GM12878 (cell line): ENCODE data around the gene SRA1. TPM values are rescaled to one million over a fixed set of nuclear protein-coding genes. Genes with fewer than 3 reads are reported as not detected.

Source experiments
- ATAC-seq: fragments of 200-7000 bp; cut with Tn5 transposase; 3 replicates; pipeline ENCODE4 v1.9.1; 2020; ENCODE audit warnings: mild to moderate bottlenecking, moderate library complexity
- BruUV-seq: library from RNA; stranded (reverse); fragments of 400-500 nt; replicated peaks from 2 replicates; lab custom pipeline; 2021; lab: Mats Ljungman, UMichigan
- CTCF ChIA-PET: fragments of 300-600 bp; sonication (Branson Sonifier 250); formaldehyde crosslinking; extraction: SDS; loops from one replicate; lab custom pipeline; 2021; ENCODE audit warnings: inconsistent platforms; lab: Yijun Ruan, JAX
- POLR2A ChIA-PET: fragments of 350-600 bp; formaldehyde crosslinking; extraction: SDS; loops from one replicate; lab custom pipeline; 2021; ENCODE audit warnings: inconsistent platforms; lab: Charles Lee
- RAD21 ChIA-PET: fragments of 300-600 bp; sonication (Branson Sonifier 250); formaldehyde crosslinking; loops from one replicate; lab custom pipeline; 2023; ENCODE audit warnings: antibody characterized with exemption; ENCODE audit not compliant: unreplicated experiment; lab: Charles Lee
- SMC1A ChIA-PET: fragments of 300-600 bp; sonication (Branson Sonifier 250); formaldehyde crosslinking; loops from one replicate; lab custom pipeline; 2023; ENCODE audit not compliant: unreplicated experiment, uncharacterized antibody; lab: Charles Lee
- DNase-seq: peaks from one replicate; pipeline ENCODE4 v3.0.0-alpha.2; 2011; ENCODE audit warnings: low read depth, low spot score
- FAIRE-seq: peaks from 3 replicates; lab custom pipeline; 2011; peaks lifted over from hg19 to GRCh38; lab: Jason Lieb, UNC
- H2AFZ ChIP-seq: 2 replicates; pipeline ENCODE4 v1.6.0; 2011; ENCODE audit warnings: low read depth, low read length, control low read depth; ENCODE audit not compliant: control insufficient read depth
- H3K27ac ChIP-seq: 2 replicates; pipeline ENCODE4 v1.5.1; 2011; ENCODE audit warnings: control low read depth; ENCODE audit not compliant: control insufficient read depth, insufficient read depth
- H3K27me3 ChIP-seq, 2 experiments: replicated peaks in 1 of 2; 2 replicates each; pipeline versions ENCODE4 v1.6.0 to v1.6.1; 2011; ENCODE audit warnings: low read length in 1 of 2; ENCODE audit not compliant: control insufficient read depth in 2 of 2, insufficient read depth in 2 of 2
- H3K36me3 ChIP-seq, 2 experiments: 2 replicates each; pipeline ENCODE4 v1.5.1; 2011; ENCODE audit warnings: low read length in 1 of 2; ENCODE audit not compliant: control insufficient read depth in 2 of 2, insufficient read depth in 2 of 2
- H3K4me1 ChIP-seq: 2 replicates; pipeline ENCODE4 v1.6.1; 2011; ENCODE audit warnings: mild to moderate bottlenecking, low read length, moderate library complexity, mixed read lengths; ENCODE audit not compliant: control insufficient read depth, insufficient read depth
- H3K4me2 ChIP-seq: 2 replicates; pipeline ENCODE4 v1.6.0; 2011; ENCODE audit warnings: control low read depth; ENCODE audit not compliant: control insufficient read depth, insufficient read depth
- H3K4me3 ChIP-seq: fragments of 200-600 bp; sonication (generic); 2 replicates; pipeline ENCODE4 v1.5.1; 2016
- H3K79me2 ChIP-seq: 2 replicates; pipeline ENCODE4 v1.6.0; 2011; ENCODE audit warnings: low read length; ENCODE audit not compliant: control insufficient read depth, insufficient read depth
- H3K9ac ChIP-seq: 2 replicates; pipeline ENCODE4 v1.8.0; 2011; ENCODE audit warnings: low read length, control low read depth, mixed read lengths; ENCODE audit not compliant: control insufficient read depth, insufficient read depth
- H3K9me3 ChIP-seq: replicated peaks from 3 replicates; pipeline ENCODE4 v1.5.1; 2011; ENCODE audit warnings: mild to moderate bottlenecking, low read length; ENCODE audit not compliant: control insufficient read depth, insufficient read depth
- H4K20me1 ChIP-seq: 2 replicates; pipeline ENCODE4 v1.6.0; 2011; ENCODE audit not compliant: control insufficient read depth, insufficient read depth
- BACH1 ChIP-seq: fragments of 450-650 bp; IDR thresholded peaks from 2 replicates; pipeline ENCODE4 v1.6.1; 2017; ENCODE audit warnings: mild to moderate bottlenecking, borderline replicate concordance
- IKZF2 ChIP-seq, 2 experiments: fragments of 450-650 bp; IDR thresholded peaks; 2 replicates each; pipeline ENCODE4 v1.6.1; 2017; ENCODE audit warnings: mild to moderate bottlenecking in 2 of 2, moderate library complexity in 2 of 2
- KAT2A ChIP-seq: conservative IDR thresholded peaks from 2 replicates; pipeline ENCODE4 v1.6.1; 2011; ENCODE audit warnings: low read depth, low read length; ENCODE audit not compliant: control insufficient read depth
- KLF5 ChIP-seq: fragments of 450-650 bp; IDR thresholded peaks from 2 replicates; pipeline ENCODE4 v1.6.1; 2014; ENCODE audit warnings: mild to moderate bottlenecking; ENCODE audit not compliant: partially characterized antibody
- MEF2B ChIP-seq: fragments of 450-650 bp; IDR thresholded peaks from 2 replicates; pipeline ENCODE4 v1.6.1; 2018; ENCODE audit warnings: mild to moderate bottlenecking, moderate library complexity; ENCODE audit not compliant: partially characterized antibody, poor library complexity, severe bottlenecking
- MYB ChIP-seq: fragments of 150-350 bp; IDR thresholded peaks from 2 replicates; pipeline ENCODE4 v1.6.1; 2014; ENCODE audit warnings: mild to moderate bottlenecking, low read depth, low read length, borderline replicate concordance
- RCOR1 ChIP-seq: conservative IDR thresholded peaks from 2 replicates; pipeline ENCODE4 v1.6.1; 2012; ENCODE audit warnings: low read depth, low read length, improper control_type of control experiment
- SMAD5 ChIP-seq: IDR thresholded peaks from 2 replicates; pipeline ENCODE4 v1.6.1; 2016; ENCODE audit warnings: antibody characterized with exemption, low read depth
- ZSCAN29 ChIP-seq: fragments of 450-650 bp; IDR thresholded peaks from 2 replicates; pipeline ENCODE4 v1.6.1; 2017; ENCODE audit warnings: mild to moderate bottlenecking, moderate library complexity
- WGBS: methylation state at CpG from one replicate; pipeline ENCODE4 v1.1.6; 2016; ENCODE audit warnings: low lambda C conversion rate; ENCODE audit not compliant: insufficient replicate concordance, insufficient coverage; ENCODE audit errors: missing lambda C conversion rate; 5-methylcytosine and 5-hydroxymethylcytosine counted together
- in situ Hi-C: fragments of 300-500 bp; cut with MboI; formaldehyde crosslinking; loops from 9 replicates; pipeline ENCODE4 v1.14.3; 2018; ENCODE audit warnings: mixed read lengths
- intact Hi-C: fragments of 100-400 bp; cut with micrococcal nuclease; formaldehyde crosslinking; loops from one replicate; pipeline ENCODE4 v1.14.2; 2022; ENCODE audit not compliant: unreplicated experiment
- polyA plus RNA-seq, 11 experiments: library from polyadenylated mRNA; depleted of rRNA in 4 of 11; unstranded in 6 of 11; stranded (reverse) in 5 of 11; fragments of >200 nt; fragmentation: Nextera tagmentation in 4 of 11; fragmentation: Illumina TruSeq in 1 of 11; extraction: Ambion mirVana in 4 of 11; extraction: Trizol in 1 of 11; gene quantifications; 1 replicate in 1 of 11; 2 replicates in 10 of 11; pipeline versions ENCODE4 v1.2.1 to v1.2.3, GENCODE V29; 2011 to 2016; ENCODE audit warnings: inconsistent platforms in 2 of 11, missing spikeins in 2 of 11, low read depth in 1 of 11
- total RNA-seq, 4 experiments: library from RNA; depleted of rRNA in 3 of 4; stranded (reverse); fragments of >200 nt in 3 of 4; fragmentation: Illumina TruSeq in 1 of 4; extraction: Trizol in 1 of 4; gene quantifications; 2 replicates each; pipeline versions ENCODE4 v1.2.1 to v1.2.3, GENCODE V29; 2013 to 2021
- TF ChIP-seq, protein P1 (sequence below): IDR thresholded peaks from 2 replicates; pipeline ENCODE4 v1.6.1; 2011; ENCODE audit warnings: borderline replicate concordance, low read depth, mild to moderate bottlenecking, moderate library complexity, low read length; ENCODE audit not compliant: insufficient read depth, poor library complexity, severe bottlenecking
- TF ChIP-seq, protein P2 (sequence below): fragments of 450-650 bp; IDR thresholded peaks from 2 replicates; pipeline ENCODE4 v1.6.1; 2017; ENCODE audit warnings: mild to moderate bottlenecking, moderate library complexity

Gene SRA1
- total and polyA plus RNA-seq, 10 of the 15 experiments (the other 5 are each of a cell fraction or from before 2014, with no cell fraction given), result 35.3 to 127 (median 56.1) TPM

DNA sequence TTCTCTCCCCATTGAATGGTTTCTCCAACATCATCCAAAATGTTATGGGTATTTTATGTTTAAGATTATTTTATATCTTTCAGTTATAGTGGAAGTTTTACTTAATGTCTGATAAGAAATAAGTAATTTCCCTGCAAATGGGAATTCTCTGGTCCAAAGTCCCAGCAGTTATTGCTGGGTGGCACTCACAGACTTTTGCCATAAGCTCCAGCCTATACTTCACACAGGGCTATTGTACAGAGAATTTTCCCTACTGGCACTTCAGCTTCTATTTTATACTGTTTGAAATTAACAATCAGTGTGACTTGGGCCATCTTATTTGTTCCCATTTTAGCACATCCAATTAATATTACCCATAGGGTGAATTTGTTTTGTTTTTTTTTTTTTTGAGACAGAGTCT is 42.8 kb upstream of the SRA1 start (continued):
- no peak for TF ChIP-seq RCOR1
- TF ChIP-seq KAT2A, result no peak
- no peak for TF ChIP-seq MYB

DNA sequence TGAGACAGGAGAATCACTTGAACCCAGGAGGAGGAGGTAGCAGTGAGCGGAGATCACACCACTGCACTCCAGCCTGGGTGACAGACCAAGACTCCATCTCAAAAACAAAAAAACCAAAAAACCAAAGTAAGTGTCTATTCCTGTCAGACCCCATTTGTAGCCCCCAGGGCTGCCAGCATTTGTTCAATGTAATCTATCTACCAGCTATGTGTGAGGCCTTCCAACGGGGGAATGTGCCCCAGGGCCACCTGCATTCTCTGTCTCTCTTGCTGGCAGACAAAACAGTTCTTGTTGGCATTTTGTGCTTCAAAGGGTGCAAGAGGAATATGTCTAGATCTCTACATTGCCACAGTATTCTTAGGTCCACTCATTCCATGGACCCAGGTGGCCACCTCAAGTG is 41.6 kb upstream of the SRA1 start:
- intact Hi-C loops, result no loop called here

DNA sequence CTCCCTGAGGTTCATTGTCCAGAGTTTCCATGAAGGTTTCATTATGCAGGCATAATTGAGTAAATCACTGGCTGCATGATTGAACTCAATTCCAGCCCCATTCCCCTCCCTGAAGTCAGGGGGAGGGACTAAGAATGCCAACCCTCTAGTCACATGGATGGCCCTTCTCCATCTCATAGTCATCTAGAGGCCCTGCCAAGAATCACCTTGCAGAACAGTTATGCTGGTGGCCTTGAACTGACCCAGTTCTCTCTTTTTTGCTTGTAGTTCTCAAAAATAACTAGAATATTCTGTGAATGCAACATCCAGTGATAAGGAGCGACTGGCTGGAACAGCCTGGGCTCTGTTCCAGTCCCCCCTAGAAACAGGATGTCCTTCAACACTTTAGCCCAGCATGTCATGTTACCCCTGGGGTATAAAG is 39.1 kb upstream of the SRA1 start:
- H3K36me3 ChIP-seq, result no peaks in the 10 kb centered on the region
- no peak overlapping the region for H3K4me3 ChIP-seq
- FAIRE-seq (no peak), DNase-seq (no peak), ATAC-seq (no peak)
- ChIA-PET RAD21 (no interaction called here), POLR2A (interaction anchor here (0.6 kb wide), 1 partner anchor 17 kb away, joined by 7 read pairs; no protein-coding TSS in a partner anchor), CTCF (interaction anchor here (1.9 kb wide), 1 partner anchor 223 kb away, joined by 7 read pairs; no protein-coding TSS in a partner anchor), SMC1A (interaction anchor here (0.6 kb wide), 1 partner anchor 208 kb away, joined by 3 read pairs; no protein-coding TSS in a partner anchor)
- H3K9ac ChIP-seq, result no peak overlapping the region
- no TSS peak for BruUV-seq
- H3K4me2 ChIP-seq, result no peak overlapping the region
- no peaks in the 10 kb centered on the region for H3K79me2 ChIP-seq
- no peak overlapping the region for H2AFZ ChIP-seq
- H3K9me3 ChIP-seq, result no peaks in the 10 kb centered on the region
- in situ Hi-C loops, result no loop called here
- 27% methylated on average over 1 of the region's 1 CpG for WGBS
- no peak overlapping the region for H3K27ac ChIP-seq
- no peaks in the 10 kb centered on the region for H3K4me1 ChIP-seq
- H4K20me1 ChIP-seq, result no peaks in the 10 kb centered on the region
- H3K27me3 ChIP-seq, result no peaks in the 10 kb centered on the region
- intact Hi-C loops, result no loop called here
- no peak for TF ChIP-seq IKZF2 (IDR thresholded peaks at IDR 0.05)
- TF ChIP-seq MEF2B, result no peak
- TF ChIP-seq BACH1, result no peak
- no peak for TF ChIP-seq ZSCAN29
- TF ChIP-seq, protein P1, sequence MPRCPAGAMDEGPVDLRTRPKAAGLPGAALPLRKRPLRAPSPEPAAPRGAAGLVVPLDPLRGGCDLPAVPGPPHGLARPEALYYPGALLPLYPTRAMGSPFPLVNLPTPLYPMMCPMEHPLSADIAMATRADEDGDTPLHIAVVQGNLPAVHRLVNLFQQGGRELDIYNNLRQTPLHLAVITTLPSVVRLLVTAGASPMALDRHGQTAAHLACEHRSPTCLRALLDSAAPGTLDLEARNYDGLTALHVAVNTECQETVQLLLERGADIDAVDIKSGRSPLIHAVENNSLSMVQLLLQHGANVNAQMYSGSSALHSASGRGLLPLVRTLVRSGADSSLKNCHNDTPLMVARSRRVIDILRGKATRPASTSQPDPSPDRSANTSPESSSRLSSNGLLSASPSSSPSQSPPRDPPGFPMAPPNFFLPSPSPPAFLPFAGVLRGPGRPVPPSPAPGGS, result no peak
- no peak for TF ChIP-seq KLF5
- TF ChIP-seq, protein P2, sequence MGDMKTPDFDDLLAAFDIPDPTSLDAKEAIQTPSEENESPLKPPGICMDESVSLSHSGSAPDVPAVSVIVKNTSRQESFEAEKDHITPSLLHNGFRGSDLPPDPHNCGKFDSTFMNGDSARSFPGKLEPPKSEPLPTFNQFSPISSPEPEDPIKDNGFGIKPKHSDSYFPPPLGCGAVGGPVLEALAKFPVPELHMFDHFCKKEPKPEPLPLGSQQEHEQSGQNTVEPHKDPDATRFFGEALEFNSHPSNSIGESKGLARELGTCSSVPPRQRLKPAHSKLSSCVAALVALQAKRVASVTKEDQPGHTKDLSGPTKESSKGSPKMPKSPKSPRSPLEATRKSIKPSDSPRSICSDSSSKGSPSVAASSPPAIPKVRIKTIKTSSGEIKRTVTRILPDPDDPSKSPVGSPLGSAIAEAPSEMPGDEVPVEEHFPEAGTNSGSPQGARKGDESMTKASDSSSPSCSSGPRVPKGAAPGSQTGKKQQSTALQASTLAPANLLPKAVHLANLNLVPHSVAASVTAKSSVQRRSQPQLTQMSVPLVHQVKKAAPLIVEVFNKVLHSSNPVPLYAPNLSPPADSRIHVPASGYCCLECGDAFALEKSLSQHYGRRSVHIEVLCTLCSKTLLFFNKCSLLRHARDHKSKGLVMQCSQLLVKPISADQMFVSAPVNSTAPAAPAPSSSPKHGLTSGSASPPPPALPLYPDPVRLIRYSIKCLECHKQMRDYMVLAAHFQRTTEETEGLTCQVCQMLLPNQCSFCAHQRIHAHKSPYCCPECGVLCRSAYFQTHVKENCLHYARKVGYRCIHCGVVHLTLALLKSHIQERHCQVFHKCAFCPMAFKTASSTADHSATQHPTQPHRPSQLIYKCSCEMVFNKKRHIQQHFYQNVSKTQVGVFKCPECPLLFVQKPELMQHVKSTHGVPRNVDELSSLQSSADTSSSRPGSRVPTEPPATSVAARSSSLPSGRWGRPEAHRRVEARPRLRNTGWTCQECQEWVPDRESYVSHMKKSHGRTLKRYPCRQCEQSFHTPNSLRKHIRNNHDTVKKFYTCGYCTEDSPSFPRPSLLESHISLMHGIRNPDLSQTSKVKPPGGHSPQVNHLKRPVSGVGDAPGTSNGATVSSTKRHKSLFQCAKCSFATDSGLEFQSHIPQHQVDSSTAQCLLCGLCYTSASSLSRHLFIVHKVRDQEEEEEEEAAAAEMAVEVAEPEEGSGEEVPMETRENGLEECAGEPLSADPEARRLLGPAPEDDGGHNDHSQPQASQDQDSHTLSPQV, result no peak

More for the DNA sequence above, 41.6 kb upstream of the SRA1 start:
- H3K79me2 ChIP-seq, result no peaks in the 10 kb centered on the region
- POLR2A ChIA-PET, result no interaction called here
- FAIRE-seq (no peak), ATAC-seq (no peak), DNase-seq (no peak)
- RAD21 ChIA-PET, result no interaction called here
- no peaks in the 10 kb centered on the region for H3K36me3 ChIP-seq
- no peak overlapping the region for H3K4me3 ChIP-seq
- no peak for TF ChIP-seq SMAD5
- in situ Hi-C loops, result no loop called here
- H2AFZ ChIP-seq, result no peak overlapping the region
- no peaks in the 10 kb centered on the region for H3K9me3 ChIP-seq
- BruUV-seq, result no TSS peak
- H4K20me1 ChIP-seq, result no peaks in the 10 kb centered on the region
- WGBS, result 67% methylated on average over 2 of the region's 2 CpGs
- H3K27ac ChIP-seq, result no peak overlapping the region
- no peaks in the 10 kb centered on the region for H3K27me3 ChIP-seq
- H3K4me1 ChIP-seq, result no peaks in the 10 kb centered on the region
- CTCF ChIA-PET, result no interaction called here
- no peak overlapping the region for H3K9ac ChIP-seq
- SMC1A ChIA-PET, result no interaction called here
- no peak overlapping the region for H3K4me2 ChIP-seq
